Ammon's horn (tissue), 1 donor: ENCODE results near the gene LMNTD2.

ENCODE experiments used
- DNase-seq: peaks from one replicate; pipeline ENCODE4 v3.0.0-alpha.2; 2016; ENCODE audit warnings: low spot score

Gene LMNTD2

GRCh38 chr11:507727-508515 is 52.6 kb downstream of the LMNTD2 start:
- DNase-seq = no peak

GRCh38 chr11:506995-507726 is 53.4 kb downstream of the LMNTD2 start, which contains the start of gene RNH1:
Gene RNH1, minus strand, starts transcription at chr11:507242. Its CDS starts 5,080 bp downstream, at chr11:502162.
- peak; percentile 97 for DNase-seq

DNA sequence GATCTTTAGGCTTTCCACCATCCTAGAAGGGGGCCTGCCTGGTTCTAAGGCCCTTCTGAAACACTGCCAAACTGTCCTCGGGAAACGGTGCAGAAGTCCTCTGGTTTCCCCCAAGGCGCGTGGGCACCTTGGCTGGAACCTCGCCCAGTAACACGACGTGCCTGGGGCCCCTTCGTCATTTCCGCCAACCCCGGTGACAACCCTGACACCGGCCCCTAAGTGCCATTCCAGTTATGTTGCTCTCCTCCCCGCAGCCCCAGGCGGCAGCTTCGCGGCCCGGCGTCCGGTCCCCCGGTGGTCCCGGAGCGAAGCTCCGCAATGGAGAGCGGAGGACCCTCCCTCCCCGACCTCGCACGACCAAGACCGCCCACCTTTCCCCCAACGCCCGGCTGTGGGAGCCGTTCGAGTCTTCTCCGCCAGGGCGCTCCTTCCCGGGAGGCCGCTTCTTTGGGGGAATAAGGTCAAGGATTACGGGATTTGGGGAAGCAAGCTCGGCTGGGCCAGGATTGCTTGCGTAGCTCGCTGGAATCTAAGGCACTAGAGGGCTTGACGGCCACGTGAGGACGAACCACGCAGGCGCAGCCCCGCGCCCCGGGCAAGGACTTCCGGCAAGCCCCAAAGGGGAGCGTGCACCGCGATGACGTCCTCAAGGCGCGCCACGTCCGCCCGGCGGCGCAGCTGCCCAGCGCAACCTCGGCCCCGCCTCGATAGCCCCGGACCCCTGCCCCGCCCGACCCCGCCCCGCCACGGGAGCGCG is 54.1 kb downstream of the LMNTD2 start:
- DNase-seq = peak; percentile 98

- DNase-seq = no peak
Observed at GRCh38 chr11:504994-505344, 55.6 kb downstream of the LMNTD2 start.
